Left renal pelvis (tissue), 4 donors: ENCODE measurements around the gene HNRNPR. TPM values are rescaled to one million over a fixed set of nuclear protein-coding genes. Genes with fewer than 3 reads are reported as not detected.

Experiments
- DNase-seq, 4 donors: peaks; one replicate each; pipeline ENCODE4 v3.0.0-alpha.2; 2013; ENCODE audit warnings: low read depth in 4 of 4, low spot score in 3 of 4
- polyA plus RNA-seq, 4 donors: library from polyadenylated mRNA; unstranded; fragments of 120-200 nt; gene quantifications; one replicate each; pipeline ENCODE4 v1.2.1, GENCODE V29; 2013; ENCODE audit not compliant: insufficient read length in 4 of 4

The HNRNPR gene
- polyA plus RNA-seq, 4 donors = 221 to 301 (median 249) TPM

DNA sequence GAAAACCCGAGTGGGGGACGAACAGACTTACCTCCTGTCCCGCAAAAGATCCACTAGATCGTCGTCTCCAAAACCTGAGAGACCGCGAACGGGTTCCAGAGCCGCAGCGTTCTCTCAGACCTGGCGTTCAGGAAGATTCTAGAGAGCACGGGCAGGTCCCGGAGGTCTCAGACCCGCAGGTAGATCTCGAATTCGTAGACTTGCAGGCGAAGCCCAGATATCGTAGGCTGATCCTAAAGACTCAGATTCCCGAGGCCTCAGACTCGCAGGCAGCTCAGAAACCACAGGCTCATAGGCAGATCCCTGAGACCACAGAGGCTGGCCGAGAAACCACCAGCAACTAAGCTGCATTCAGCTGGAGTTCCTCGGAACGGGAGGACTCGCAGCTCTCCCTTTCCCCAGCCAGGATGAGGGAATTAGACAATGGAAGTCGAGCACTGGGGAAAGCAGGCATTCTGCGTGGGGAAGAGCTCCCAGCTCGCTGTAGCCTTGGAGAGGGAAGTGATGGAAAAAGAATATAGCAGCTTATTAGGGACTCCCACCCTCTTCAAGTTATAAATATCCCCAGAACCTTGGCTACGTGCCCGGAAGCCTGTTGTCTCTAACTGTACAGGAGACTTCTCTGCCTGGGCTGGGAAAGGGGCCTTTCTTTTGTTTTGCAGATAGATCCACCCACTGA, 25.4 kb upstream of the HNRNPR start, which contains the start of gene ZNF436:
Gene ZNF436, minus strand, starts transcription at position 502 of the 679 bp plus-strand sequence. CDS start 1,831 bp downstream, outside the sequence.
- peak in 3 of 4 donors; percentile 70 to 84 (median 71) for DNase-seq

GRCh38 chr1:23368562-23369334, 24.7 kb upstream of the HNRNPR start:
- peak in 3 of 4 donors; percentile 87 to 90 (median 88) for DNase-seq

GRCh38 chr1:23367791-23368561, 23.9 kb upstream of the HNRNPR start:
- peak; percentile 95 to 98 (median 96) for DNase-seq

GRCh38 chr1:23367451-23367790, 23.3 kb upstream of the HNRNPR start:
- DNase-seq = no peak

- DNase-seq = no peak
Observed at GRCh38 chr1:23366598-23366997, 22.5 kb upstream of the HNRNPR start.

DNA sequence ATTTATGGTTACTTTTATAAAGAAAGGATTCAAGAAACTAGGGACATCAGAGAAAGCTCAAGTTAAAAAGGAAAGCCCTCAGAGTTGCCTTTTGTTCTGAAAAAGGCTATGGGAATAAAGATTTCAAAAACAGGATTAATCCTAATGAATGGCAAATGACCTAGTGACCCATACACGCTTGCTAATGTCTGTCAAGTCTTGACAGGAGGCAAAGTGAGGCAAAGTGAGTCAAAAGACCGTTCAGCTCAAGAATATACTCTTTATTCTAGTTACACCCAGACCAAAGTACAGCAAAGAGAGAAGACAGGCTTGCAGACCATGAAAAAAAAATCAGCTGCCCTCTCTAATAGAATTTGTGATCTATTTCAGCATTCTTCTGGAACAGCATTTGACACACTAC, 22.1 kb upstream of the HNRNPR start:
- no peak for DNase-seq

GRCh38 chr1:23362218-23362713, 18.2 kb upstream of the HNRNPR start:
- no peak for DNase-seq

DNA sequence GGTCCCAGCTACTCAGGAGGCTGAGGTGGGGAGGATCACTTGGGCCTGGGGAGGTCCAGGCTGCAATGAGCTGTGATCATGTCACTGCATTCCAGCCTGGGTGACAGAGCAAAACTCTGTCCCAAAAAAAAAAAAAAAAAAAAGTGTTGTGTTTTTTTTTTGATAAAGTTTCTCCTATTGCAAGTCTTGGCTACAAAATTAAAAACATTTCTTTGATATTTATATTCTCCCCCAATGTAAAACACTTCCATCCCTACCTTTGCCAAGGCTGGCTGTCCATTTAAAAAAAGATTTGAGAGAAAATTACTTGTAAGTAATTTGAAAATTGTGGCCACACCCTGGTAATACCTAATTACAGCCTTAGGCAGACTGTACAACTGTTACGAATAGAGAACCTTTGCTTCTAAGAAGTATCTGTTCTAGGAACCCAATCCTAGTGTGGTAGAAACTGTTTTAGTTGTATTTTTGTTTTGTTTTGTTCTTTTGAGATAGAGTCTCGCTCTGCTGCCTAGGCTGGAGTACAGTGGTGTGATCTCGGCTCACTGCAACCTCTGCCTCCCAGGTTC, 14.3 kb upstream of the HNRNPR start:
- no peak for DNase-seq

GRCh38 chr1:23357138-23357908, 13.2 kb upstream of the HNRNPR start:
- no peak for DNase-seq

GRCh38 chr1:23356471-23357137, 12.5 kb upstream of the HNRNPR start:
- DNase-seq = no peak

DNA sequence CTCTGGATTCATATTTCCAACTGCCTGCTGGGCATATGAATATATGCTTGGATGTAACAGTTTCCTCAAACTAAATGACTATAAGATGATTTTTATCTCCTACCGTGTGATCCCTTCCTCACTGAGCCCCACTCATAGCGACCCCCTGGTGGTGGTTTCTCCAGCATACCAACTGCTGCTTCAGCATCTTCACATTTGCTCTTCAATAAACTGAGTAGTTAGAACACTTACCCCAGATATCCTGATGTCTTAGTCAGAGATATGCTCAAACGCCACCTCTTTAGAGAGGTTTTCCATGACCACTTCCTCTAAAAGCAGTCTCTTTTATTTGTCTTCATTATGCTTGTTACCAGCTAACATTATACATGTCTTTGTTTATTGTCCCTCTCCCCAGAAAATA, 10.2 kb upstream of the HNRNPR start:
- DNase-seq = no peak

DNA sequence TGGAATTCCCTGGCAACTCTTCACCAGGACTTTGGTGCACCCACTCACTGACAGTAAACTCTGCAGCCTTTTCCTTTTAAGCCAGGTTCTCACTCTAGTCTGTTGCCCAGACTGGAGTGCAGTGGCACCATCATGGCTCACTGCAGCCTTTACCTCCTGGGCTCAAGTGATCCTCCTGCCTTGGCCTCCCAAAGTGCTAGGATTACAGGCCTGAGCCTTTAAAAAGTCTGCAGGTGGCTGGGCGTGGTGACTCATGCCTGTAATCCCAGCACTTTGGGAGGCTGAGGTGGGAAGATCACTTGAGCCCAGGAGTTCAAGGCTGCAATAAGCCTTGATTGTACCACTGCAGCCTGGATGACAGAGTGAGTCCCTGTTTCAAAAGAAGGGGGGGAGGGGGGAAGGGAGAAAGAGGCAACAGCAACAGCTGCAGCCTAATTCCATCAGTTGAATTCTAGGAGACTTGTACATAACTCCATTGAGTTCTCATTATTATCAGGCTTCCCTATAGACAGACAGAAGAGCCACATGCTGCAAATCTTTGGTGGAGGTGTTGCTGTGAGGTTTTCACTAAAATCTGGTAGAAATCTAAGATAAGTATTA, 8.1 kb upstream of the HNRNPR start:
- no peak for DNase-seq

- DNase-seq = no peak
Observed at GRCh38 chr1:23345920-23346319, 1.8 kb upstream of the HNRNPR start.

GRCh38 chr1:23344987-23345472, 946 bp upstream of the HNRNPR start:
- DNase-seq = peak in 2 of 4 donors; percentile 20 to 37

- DNase-seq = peak in 1 of 4 donors; percentile 12
Observed at GRCh38 chr1:23343221-23344110, 618 bp downstream of the HNRNPR start.

DNA sequence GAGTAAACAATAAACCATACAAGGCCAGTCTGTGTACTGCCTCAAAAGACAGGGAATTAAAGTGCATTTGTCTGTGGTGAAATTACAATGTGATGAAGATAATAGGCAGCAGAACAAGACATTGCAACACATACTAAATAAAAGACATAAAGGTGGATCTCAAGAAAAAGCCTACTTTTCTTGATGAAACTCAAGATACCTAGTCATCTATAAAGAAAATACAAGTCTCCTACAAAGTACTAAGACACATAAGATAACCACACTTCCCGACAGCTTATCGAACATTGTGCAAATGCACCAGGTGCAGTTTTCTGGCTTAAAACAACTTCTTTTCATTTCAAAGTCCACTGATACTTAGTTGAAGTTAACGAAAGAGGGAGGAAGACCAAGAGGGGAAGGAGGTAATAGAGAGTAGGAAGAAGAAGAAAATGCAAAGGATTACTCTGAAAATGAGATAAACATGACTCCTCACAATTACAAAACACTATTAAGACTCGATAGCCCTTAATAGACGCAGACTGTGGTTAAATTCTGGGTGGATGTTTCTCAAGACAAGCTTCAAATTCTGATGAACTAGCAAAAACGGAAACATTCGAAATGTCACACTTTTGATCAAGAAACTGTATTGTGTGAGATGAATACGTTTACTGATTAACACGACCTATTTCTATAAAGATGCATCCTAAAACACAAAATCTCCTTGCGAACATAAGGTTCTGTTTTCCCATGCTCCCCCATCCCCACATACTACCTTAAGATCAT, 2.0 kb downstream of the HNRNPR start:
- no peak for DNase-seq

DNA sequence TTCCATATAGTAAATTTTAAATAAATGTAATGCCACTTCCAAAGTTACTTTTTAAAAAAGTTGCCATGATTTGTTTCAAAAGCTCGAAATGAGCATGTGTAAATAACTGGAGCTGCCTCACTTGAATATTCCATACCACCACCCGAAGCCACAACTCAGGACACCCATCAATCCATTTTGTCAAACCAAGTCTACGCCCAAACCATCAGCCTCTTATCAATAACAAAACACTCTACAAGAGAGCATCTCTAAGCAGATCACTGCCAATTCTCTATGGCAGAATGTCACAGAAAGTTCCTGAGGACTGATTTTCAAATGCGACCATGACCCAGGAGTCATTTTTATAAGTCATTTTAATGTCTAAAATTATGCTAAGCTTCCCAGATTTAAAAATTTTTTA, 4.5 kb downstream of the HNRNPR start:
- DNase-seq = no peak
